Medulla oblongata (tissue), 1 donor: Measurements from ENCODE around the gene DCBLD1.

ENCODE experiments used
- DNase-seq: peaks from one replicate; pipeline ENCODE4 v3.0.0-alpha.2; 2015; ENCODE audit errors: extremely low spot score

The DCBLD1 gene

DNA sequence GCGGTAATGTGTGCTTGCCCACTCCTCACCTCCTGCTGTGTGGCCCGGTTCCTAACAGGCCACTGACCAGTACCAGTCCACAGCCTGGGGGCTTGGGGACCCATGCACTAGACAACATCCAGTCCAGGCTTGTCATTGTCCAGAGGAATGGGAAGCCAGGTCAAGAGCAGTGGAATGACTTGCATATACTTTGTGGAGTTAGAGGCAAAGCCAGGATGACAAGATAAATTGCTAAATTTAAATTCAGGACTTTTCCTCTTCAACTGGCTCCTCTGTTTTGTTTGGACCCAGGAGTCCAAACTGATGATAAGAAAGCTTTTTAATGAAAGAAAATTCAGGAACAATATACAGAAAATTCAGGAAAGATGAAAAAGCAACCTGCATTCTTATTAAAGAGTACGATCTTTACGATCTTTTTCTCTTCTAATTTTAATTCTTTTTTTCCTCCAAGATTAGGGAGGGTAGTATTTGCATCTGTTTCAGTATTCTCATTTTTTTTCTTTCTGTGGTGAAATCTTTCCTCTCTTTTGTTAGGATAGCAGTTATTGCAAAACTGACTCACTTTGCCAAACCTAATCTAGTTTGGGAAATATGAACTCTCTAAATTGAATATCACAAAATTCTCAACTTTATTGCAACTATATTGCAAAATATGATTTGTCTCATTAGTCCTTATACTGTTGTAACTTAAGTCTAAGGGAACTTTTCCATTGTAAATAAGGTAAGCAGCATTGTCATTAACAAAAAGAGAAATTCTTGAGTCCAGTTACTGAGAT lies 48.2 kb downstream of the DCBLD1 start:
- DNase-seq, result no peak

DNA sequence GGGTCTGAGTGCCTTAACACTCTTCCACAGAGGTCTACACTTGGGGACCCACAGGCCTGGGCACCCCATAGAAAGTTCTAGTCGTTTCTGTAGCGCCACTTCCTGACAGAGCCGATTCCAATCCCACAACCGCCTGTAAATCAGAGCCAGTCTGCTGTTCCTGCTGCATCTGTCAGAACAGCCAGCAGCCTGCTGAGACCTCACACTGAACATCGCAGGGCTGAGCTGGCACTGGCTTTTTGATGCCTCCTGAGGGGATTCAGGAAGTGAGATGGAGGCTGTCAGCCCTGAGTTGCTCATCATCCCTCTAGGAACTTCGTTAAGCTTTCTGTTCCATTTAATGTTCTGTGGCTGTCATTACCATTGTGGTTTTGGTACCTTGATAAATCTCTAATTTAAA lies 48.9 kb downstream of the DCBLD1 start:
- DNase-seq, result peak; percentile 21

- peak; percentile 12 for DNase-seq
Measured at GRCh38 chr6:117531809-117532725, 49.6 kb downstream of the DCBLD1 start.

DNA sequence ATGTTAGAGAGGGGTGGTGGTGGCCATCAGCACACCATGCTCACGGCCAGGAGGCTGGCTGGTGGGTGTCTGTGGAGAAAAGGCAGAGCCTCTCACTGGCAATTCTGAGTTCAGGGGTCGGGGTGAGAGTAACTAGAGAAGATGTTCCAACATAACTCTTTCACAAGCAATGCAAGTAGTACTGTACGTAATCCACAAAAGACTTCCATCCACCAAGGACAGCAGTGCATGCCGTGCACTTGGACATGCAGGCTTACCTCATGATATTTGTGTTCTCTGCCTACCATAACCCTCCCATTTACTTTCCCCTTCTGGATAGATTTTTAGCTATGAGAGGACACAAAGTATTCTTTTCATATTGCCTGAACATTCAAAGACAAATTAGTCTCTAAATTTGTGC lies 51.3 kb downstream of the DCBLD1 start:
- DNase-seq, result no peak

GRCh38 chr6:117534974-117535373 lies 52.5 kb downstream of the DCBLD1 start:
- DNase-seq, result no peak

DNA sequence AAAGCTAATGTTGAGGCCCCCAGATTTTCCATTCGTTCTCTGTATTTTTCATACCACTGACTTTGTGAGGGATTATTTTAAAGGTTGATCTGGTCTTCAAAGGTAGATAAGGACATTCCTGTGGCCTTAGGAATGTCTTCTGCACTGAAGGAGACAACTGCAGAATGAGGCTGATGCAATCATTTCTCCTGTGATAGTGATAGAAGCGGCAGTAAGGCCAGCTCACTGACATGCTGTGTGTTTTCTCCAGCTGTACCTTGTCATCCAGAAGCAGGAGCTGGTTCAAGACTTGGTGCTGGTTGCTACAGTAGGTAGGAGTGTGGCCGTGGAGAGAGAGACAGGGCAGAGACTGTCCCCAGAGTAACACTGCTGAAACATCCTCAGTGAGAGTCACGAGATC lies 53.8 kb downstream of the DCBLD1 start:
- DNase-seq, result no peak

GRCh38 chr6:117538615-117539014 lies 56.1 kb downstream of the DCBLD1 start:
- no peak for DNase-seq

GRCh38 chr6:117540670-117541069 lies 58.2 kb downstream of the DCBLD1 start:
- no peak for DNase-seq

- no peak for DNase-seq
Measured at GRCh38 chr6:117542493-117542892, 60.0 kb downstream of the DCBLD1 start.

- DNase-seq, result no peak
Measured at GRCh38 chr6:117544716-117545115, 62.2 kb downstream of the DCBLD1 start.

GRCh38 chr6:117545161-117545595 lies 62.7 kb downstream of the DCBLD1 start:
- no peak for DNase-seq

DNA sequence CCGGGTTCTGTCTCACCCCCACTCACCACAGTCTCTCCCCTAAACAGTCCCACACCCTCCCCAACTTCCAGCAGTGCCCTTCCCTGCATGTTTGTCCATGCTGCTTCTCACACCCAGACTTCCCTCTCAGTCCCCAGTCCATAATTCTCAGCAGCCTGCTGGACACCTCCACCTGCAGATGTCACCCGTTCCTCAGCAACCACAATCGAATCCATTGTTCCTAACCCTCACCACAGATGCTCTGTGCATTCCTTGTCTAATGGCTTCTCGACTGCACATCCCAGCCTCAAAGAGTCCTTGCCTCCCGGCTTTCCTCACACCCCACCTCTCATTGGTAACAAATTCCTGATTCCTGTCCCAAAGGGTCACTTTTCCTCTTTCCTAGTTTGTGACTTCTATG lies 64.2 kb downstream of the DCBLD1 start:
- DNase-seq, result no peak

DNA sequence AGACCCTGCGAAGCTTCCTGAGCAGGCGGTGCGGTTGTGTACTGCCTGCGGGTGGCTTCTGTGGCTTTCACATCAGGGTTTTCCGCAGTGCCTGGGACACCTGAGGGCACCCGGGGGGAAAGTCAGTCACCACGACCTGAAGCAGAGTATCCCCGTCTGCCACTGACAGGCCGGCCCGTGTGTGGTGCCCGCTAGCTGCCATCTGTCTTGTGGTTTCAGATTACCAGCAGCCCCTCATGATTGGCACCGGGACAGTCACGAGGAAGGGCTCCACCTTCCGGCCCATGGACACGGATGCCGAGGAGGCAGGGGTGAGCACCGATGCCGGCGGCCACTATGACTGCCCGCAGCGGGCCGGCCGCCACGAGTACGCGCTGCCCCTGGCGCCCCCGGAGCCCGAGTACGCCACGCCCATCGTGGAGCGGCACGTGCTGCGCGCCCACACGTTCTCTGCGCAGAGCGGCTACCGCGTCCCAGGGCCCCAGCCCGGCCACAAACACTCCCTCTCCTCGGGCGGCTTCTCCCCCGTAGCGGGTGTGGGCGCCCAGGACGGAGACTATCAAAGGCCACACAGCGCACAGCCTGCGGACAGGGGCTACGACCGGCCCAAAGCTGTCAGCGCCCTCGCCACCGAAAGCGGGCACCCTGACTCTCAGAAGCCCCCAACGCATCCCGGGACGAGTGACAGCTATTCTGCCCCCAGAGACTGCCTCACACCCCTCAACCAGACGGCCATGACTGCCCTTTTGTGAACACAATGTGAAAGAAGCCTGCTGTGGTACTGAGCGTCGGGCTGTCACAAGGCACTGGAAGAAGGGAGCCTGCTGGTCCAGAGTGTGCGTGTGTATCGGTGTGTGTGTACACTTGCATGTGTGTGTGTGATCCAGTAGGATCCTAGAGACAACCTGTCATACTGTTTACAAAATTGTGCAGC lies 65.5 kb downstream of the DCBLD1 start:
- peak; percentile 76 for DNase-seq

DNA sequence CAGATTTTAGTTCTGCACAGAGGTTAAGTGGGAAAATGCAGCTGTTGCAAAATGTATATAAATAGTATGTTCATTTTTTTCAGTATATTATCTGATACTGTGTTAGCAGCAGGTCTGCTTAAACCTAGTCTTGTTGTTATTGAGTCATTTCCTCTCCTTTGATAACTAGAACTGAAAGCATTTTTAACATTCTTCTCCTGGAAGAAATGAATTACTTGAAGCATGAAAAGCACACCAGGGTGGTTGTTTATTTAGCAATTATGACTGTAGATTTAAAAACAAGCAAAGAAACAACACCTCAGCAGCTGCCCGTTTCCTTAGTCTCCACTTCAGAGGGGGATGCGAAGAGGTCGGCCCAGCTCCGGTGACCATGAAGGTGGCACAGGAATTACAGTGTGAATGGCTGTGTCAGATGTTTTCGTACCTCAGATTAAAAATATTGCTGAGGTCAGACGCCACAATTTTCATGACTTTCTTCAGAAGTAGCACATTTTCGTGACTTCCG lies 66.4 kb downstream of the DCBLD1 start:
- no peak for DNase-seq

- no peak for DNase-seq
Measured at GRCh38 chr6:117549611-117550010, 67.1 kb downstream of the DCBLD1 start.

DNA sequence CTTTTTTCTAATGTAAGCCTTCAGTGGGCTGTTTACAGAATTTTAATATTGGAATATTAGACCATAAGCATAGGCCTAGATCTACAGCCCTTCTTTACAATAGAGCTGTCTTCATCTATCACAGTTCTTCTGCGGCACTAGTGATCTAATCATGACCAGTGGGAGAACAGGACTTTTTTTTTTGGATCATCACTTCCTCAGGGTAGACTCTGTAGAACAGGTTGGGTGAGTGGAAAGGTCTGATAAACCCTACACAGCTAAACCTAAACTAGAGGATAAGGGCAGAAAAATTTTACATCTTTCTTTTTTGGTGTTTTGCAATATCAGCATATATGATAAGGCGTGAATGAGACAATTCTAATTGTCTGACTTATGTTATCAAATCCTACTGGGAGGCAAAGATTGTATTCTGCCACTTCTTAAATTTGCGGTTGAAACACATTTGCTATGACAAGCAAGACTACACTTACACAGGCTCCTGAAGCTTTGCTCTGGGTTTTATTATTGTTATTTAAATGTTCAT lies 67.7 kb downstream of the DCBLD1 start:
- no peak for DNase-seq

DNA sequence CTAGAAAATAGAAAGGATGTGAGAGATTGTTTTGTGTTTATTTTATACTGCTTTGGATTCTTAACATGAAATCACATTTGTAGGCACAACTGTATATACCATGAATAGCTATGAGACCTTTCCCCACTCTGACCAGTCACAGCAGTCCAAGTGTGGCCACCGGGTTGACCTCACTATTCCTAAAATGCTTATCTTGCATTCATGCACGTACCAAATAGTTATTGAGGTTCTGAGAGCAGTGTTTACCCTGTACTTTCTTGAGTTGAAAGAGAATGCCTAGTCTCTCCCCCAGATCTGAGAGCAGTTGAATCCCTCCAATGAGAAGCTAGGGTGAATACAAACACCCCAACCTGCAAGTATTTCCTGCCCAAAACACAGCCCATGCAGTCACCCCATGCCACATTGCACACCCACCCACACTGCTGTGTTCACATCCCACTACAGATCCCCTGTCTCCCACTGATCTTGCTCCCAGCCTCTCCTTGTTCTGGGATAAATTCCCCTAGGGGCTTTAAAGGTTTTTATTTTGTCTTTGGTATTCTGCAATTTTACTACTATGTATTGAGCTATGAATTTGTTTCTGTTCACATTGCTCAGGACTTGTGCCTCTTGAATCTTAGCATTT lies 68.3 kb downstream of the DCBLD1 start:
- no peak for DNase-seq

- no peak for DNase-seq
Measured at GRCh38 chr6:117552618-117553017, 70.1 kb downstream of the DCBLD1 start.

GRCh38 chr6:117553142-117553541 lies 70.7 kb downstream of the DCBLD1 start:
- DNase-seq, result no peak

GRCh38 chr6:117555262-117555849 lies 72.9 kb downstream of the DCBLD1 start:
- no peak for DNase-seq
